ENCODE measurements around the gene MRPL53.

MRPL53 gene

GRCh38 chr2:74472086-74472944 is at the start of gene MRPL53:
Gene MRPL53 (minus strand): TSS chr2:74472680. CDS start chr2:74472660, 20 bp downstream.
- Histone ChIP-seq H3K4me1 (ENCODE audit: insufficient read depth, insufficient read length) (no peaks in the 10 kb centered on the region), H3K36me3 (ENCODE audit: insufficient read depth, insufficient read length, low read length) (peaks cover 31% of the 10 kb centered on the region), H3K9ac (ENCODE audit: insufficient read length, low read depth) (peak within 1 kb of the TSS; percentile 99), H3K9me3 (ENCODE audit: insufficient read depth, low read length) (no peaks in the 10 kb centered on the region), H3K4me3 (ENCODE audit: insufficient read length, low read depth) (peak within 1 kb of the TSS; percentile 92), H3K27me3 (ENCODE audit: insufficient read depth, insufficient read length) (no peaks in the 10 kb centered on the region)
- TF ChIP-seq YY1 (IDR thresholded peaks at IDR 0.05; ENCODE audit: insufficient read depth, insufficient read length): peak; percentile 74
- no peak for TF ChIP-seq ZNF274 (IDR thresholded peaks at IDR 0.05; ENCODE audit: low read depth, low read length)
- TF ChIP-seq SUZ12 (IDR thresholded peaks at IDR 0.05; ENCODE audit: extremely low read depth, insufficient read depth, insufficient read length): no peak
- DNase-seq (ENCODE audit: low read depth, low spot score): peak; percentile 92

- H3K27me3 ChIP-seq (ENCODE audit: insufficient read depth, insufficient read length): peaks cover 61% of the 10 kb centered on the region
- TF ChIP-seq SUZ12 (IDR thresholded peaks at IDR 0.05; ENCODE audit: extremely low read depth, insufficient read depth, insufficient read length) (no peak), YY1 (IDR thresholded peaks at IDR 0.05; ENCODE audit: insufficient read depth, insufficient read length) (no peak), ZNF274 (IDR thresholded peaks at IDR 0.05; ENCODE audit: low read depth, low read length) (no peak)
These were observed 44.2 kb upstream of the MRPL53 start for GRCh38 chr2:74516650-74517049.

GRCh38 chr2:74515981-74516633 is 43.6 kb upstream of the MRPL53 start:
- Histone ChIP-seq H3K4me3 (ENCODE audit: insufficient read length, low read depth) (no peak overlapping the region), H3K27me3 (ENCODE audit: insufficient read depth, insufficient read length) (peaks cover 66% of the 10 kb centered on the region), H3K9me3 (ENCODE audit: insufficient read depth, low read length) (no peaks in the 10 kb centered on the region), H3K4me1 (ENCODE audit: insufficient read depth, insufficient read length) (no peaks in the 10 kb centered on the region), H3K36me3 (ENCODE audit: insufficient read depth, insufficient read length, low read length) (no peaks in the 10 kb centered on the region), H3K9ac (ENCODE audit: insufficient read length, low read depth) (no peak overlapping the region)
- TF ChIP-seq YY1 (IDR thresholded peaks at IDR 0.05; ENCODE audit: insufficient read depth, insufficient read length) (no peak), SUZ12 (IDR thresholded peaks at IDR 0.05; ENCODE audit: extremely low read depth, insufficient read depth, insufficient read length) (no peak), ZNF274 (IDR thresholded peaks at IDR 0.05; ENCODE audit: low read depth, low read length) (no peak)
- no peak for DNase-seq (ENCODE audit: low read depth, low spot score)

More at GRCh38 chr2:74516650-74517049, 44.2 kb upstream of the MRPL53 start:
- H3K4me3 ChIP-seq (ENCODE audit: insufficient read length, low read depth): no peak overlapping the region
- no peaks in the 10 kb centered on the region for H3K9me3 ChIP-seq (ENCODE audit: insufficient read depth, low read length)
- no peak for DNase-seq (ENCODE audit: low read depth, low spot score)
- no peaks in the 10 kb centered on the region for H3K4me1 ChIP-seq (ENCODE audit: insufficient read depth, insufficient read length)
- no peaks in the 10 kb centered on the region for H3K36me3 ChIP-seq (ENCODE audit: insufficient read depth, insufficient read length, low read length)
- H3K9ac ChIP-seq (ENCODE audit: insufficient read length, low read depth): no peak overlapping the region

GRCh38 chr2:74515271-74515980 is 42.9 kb upstream of the MRPL53 start:
- Histone ChIP-seq H3K9ac (ENCODE audit: insufficient read length, low read depth) (peak overlapping the region; percentile 50), H3K36me3 (ENCODE audit: insufficient read depth, insufficient read length, low read length) (no peaks in the 10 kb centered on the region), H3K9me3 (ENCODE audit: insufficient read depth, low read length) (no peaks in the 10 kb centered on the region), H3K27me3 (ENCODE audit: insufficient read depth, insufficient read length) (peaks cover 68% of the 10 kb centered on the region), H3K4me3 (ENCODE audit: insufficient read length, low read depth) (peak overlapping the region; percentile 45), H3K4me1 (ENCODE audit: insufficient read depth, insufficient read length) (no peaks in the 10 kb centered on the region)
- DNase-seq (ENCODE audit: low read depth, low spot score): no peak
- no peak for TF ChIP-seq YY1 (IDR thresholded peaks at IDR 0.05; ENCODE audit: insufficient read depth, insufficient read length)
- no peak for TF ChIP-seq ZNF274 (IDR thresholded peaks at IDR 0.05; ENCODE audit: low read depth, low read length)

- peaks cover 71% of the 10 kb centered on the region for H3K27me3 ChIP-seq (ENCODE audit: insufficient read depth, insufficient read length)
- DNase-seq (ENCODE audit: low read depth, low spot score): no peak
- no peaks in the 10 kb centered on the region for H3K4me1 ChIP-seq (ENCODE audit: insufficient read depth, insufficient read length)
- H3K9me3 ChIP-seq (ENCODE audit: insufficient read depth, low read length): no peaks in the 10 kb centered on the region
- peak within 1 kb of the TSS; percentile 59 for H3K9ac ChIP-seq (ENCODE audit: insufficient read length, low read depth)
- TF ChIP-seq SUZ12 (IDR thresholded peaks at IDR 0.05; ENCODE audit: extremely low read depth, insufficient read depth, insufficient read length) (no peak), YY1 (IDR thresholded peaks at IDR 0.05; ENCODE audit: insufficient read depth, insufficient read length) (no peak), ZNF274 (IDR thresholded peaks at IDR 0.05; ENCODE audit: low read depth, low read length) (no peak)
- H3K4me3 ChIP-seq (ENCODE audit: insufficient read length, low read depth): peak within 1 kb of the TSS; percentile 45
- H3K36me3 ChIP-seq (ENCODE audit: insufficient read depth, insufficient read length, low read length): no peaks in the 10 kb centered on the region
These were observed 42.1 kb upstream of the MRPL53 start, which contains the start of gene TLX2 for GRCh38 chr2:74514368-74515270. Gene TLX2 (plus strand): TSS chr2:74514450. CDS start chr2:74514807, 357 bp downstream.

GRCh38 chr2:74513605-74514367 is 41.3 kb upstream of the MRPL53 start:
- TF ChIP-seq YY1 (IDR thresholded peaks at IDR 0.05; ENCODE audit: insufficient read depth, insufficient read length) (no peak), ZNF274 (IDR thresholded peaks at IDR 0.05; ENCODE audit: low read depth, low read length) (no peak), SUZ12 (IDR thresholded peaks at IDR 0.05; ENCODE audit: extremely low read depth, insufficient read depth, insufficient read length) (no peak)
- Histone ChIP-seq H3K36me3 (ENCODE audit: insufficient read depth, insufficient read length, low read length) (no peaks in the 10 kb centered on the region), H3K4me1 (ENCODE audit: insufficient read depth, insufficient read length) (no peaks in the 10 kb centered on the region), H3K4me3 (ENCODE audit: insufficient read length, low read depth) (peak overlapping the region; percentile 39), H3K27me3 (ENCODE audit: insufficient read depth, insufficient read length) (peaks cover 66% of the 10 kb centered on the region), H3K9me3 (ENCODE audit: insufficient read depth, low read length) (no peaks in the 10 kb centered on the region), H3K9ac (ENCODE audit: insufficient read length, low read depth) (peak overlapping the region; percentile 59)
- DNase-seq (ENCODE audit: low read depth, low spot score): no peak

Measured in NT2/D1 (cell line).